Natural killer cell (primary cell): ENCODE results near the gene ARID1A. TPM values are rescaled to one million over a fixed set of nuclear protein-coding genes. Genes with fewer than 3 reads are reported as not detected.

Experiments
- ATAC-seq, 3 donors: fragments of 150-1000 bp in 2 of 3; fragments of 200-7000 bp in 1 of 3; cut with Tn5 transposase; 1 replicate in 1 of 3; 2 replicates in 2 of 3; pipeline ENCODE4 v1.10.0; 2021; ENCODE audit warnings: mild to moderate bottlenecking in 2 of 3, moderate library complexity in 2 of 3
- DNase-seq, 2 donors: peaks; one replicate each; pipeline versions ENCODE4 v3.0.0 to v3.0.0-alpha.2; 2013 to 2021; ENCODE audit warnings: mixed read lengths in 1 of 2
- H3K27ac ChIP-seq: one replicate; pipeline ENCODE4 v1.5.1; 2013; ENCODE audit warnings: mild to moderate bottlenecking, low read length
- H3K27me3 ChIP-seq: one replicate; pipeline ENCODE4 v1.6.1; 2013; ENCODE audit warnings: low read length; ENCODE audit not compliant: control insufficient read depth, insufficient read depth
- H3K36me3 ChIP-seq: one replicate; pipeline ENCODE4 v1.6.1; 2013; ENCODE audit warnings: low read length; ENCODE audit not compliant: control insufficient read depth, insufficient read depth
- H3K4me1 ChIP-seq: one replicate; pipeline ENCODE4 v1.6.1; 2013; ENCODE audit warnings: low read length; ENCODE audit not compliant: control insufficient read depth, insufficient read depth
- H3K4me3 ChIP-seq: one replicate; pipeline ENCODE4 v1.5.1; 2013; ENCODE audit warnings: low read length
- H3K9me3 ChIP-seq: one replicate; pipeline ENCODE4 v1.6.1; 2013; ENCODE audit warnings: low read length; ENCODE audit not compliant: control insufficient read depth, insufficient read depth
- H3K27ac Mint-ChIP-seq, 2 donors: one replicate each; pipeline ENCODE4 v1.8.0; 2022; ENCODE audit warnings: mild to moderate bottlenecking in 2 of 2, mixed read lengths in 2 of 2, moderate library complexity in 1 of 2
- H3K27me3 Mint-ChIP-seq, 2 donors: one replicate each; pipeline ENCODE4 v1.8.0; 2022; ENCODE audit warnings: low read depth in 2 of 2, mixed read lengths in 2 of 2
- H3K36me3 Mint-ChIP-seq: one replicate; pipeline ENCODE4 v1.8.0; 2022; ENCODE audit warnings: mixed read lengths
- H3K4me1 Mint-ChIP-seq, 2 donors: one replicate each; pipeline ENCODE4 v1.8.0; 2022; ENCODE audit warnings: mixed read lengths in 2 of 2
- H3K4me3 Mint-ChIP-seq: one replicate; pipeline ENCODE4 v1.8.0; 2022; ENCODE audit warnings: mild to moderate bottlenecking, moderate library complexity, mixed read lengths
- H3K9me3 Mint-ChIP-seq, 2 donors: one replicate each; pipeline ENCODE4 v1.8.0; 2022; ENCODE audit warnings: mixed read lengths in 2 of 2
- CTCF ChIP-seq: fragments of 200-600 bp; IDR thresholded peaks from one replicate; pipeline ENCODE4 v1.8.0; 2022; ENCODE audit warnings: antibody characterized with exemption
- WGBS: methylation state at CpG from one replicate; pipeline ENCODE4 v1.1.7; 2013; ENCODE audit warnings: missing lambda C conversion rate; ENCODE audit not compliant: insufficient coverage; 5-methylcytosine and 5-hydroxymethylcytosine counted together
- intact Hi-C: fragments of 100-400 bp; cut with micrococcal nuclease; formaldehyde crosslinking; loops from one replicate; pipeline ENCODE4 v1.14.2; 2022
- total RNA-seq, 4 donors: library from RNA; stranded (reverse); fragments of 120-200 nt in 1 of 4; gene quantifications; one replicate each; pipeline versions ENCODE4 v1.2.3 to v1.2.4, GENCODE V29; 2013 to 2022

ARID1A gene
- total RNA-seq, 3 donors from 2014 or later (not counting 1 experiment from before 2014, with no cell fraction given) = 199 to 214 (median 202) TPM

GRCh38 chr1:26789612-26789865 lies 93.7 kb downstream of the ARID1A start:
- Mint-ChIP-seq H3K27ac (peak overlapping the region; percentile 100), H3K4me3 (peak overlapping the region; percentile 100), H3K36me3 (peaks cover 16% of the 10 kb centered on the region), H3K4me1 (peaks cover 70 to 74% of the 10 kb centered on the region in 2 donors), H3K9me3 (no peaks in the 10 kb centered on the region), H3K27me3 (no peaks in the 10 kb centered on the region)
- 59% methylated on average over 3 of the region's 3 CpGs for WGBS
- ATAC-seq (no peak), DNase-seq (no peak)
- peaks cover 55% of the 10 kb centered on the region for H3K4me1 ChIP-seq
- no peaks in the 10 kb centered on the region for H3K27me3 ChIP-seq
- H3K9me3 ChIP-seq = no peaks in the 10 kb centered on the region
- H3K27ac ChIP-seq = peak overlapping the region; percentile 96
- intact Hi-C loops = loop anchor here (1.0 to 10.0 kb wide), 6 partner anchors 43 to 415 kb away; partner anchors contain the start of gene ZNF683
- TF ChIP-seq CTCF = no peak
- H3K4me3 ChIP-seq = no peak overlapping the region
- H3K36me3 ChIP-seq = peaks cover 7% of the 10 kb centered on the region

GRCh38 chr1:26789931-26790330 lies 94.1 kb downstream of the ARID1A start:
- peak in 1 of 2 donors; percentile 24 for DNase-seq
- H3K4me3 ChIP-seq = no peak overlapping the region
- H3K27me3 ChIP-seq = no peaks in the 10 kb centered on the region
- Mint-ChIP-seq H3K27me3 (no peaks in the 10 kb centered on the region), H3K27ac (peak overlapping the region; percentile 100), H3K4me1 (peaks cover 66 to 70% of the 10 kb centered on the region in 2 donors), H3K4me3 (peak overlapping the region; percentile 42), H3K36me3 (peaks cover 20% of the 10 kb centered on the region), H3K9me3 (no peaks in the 10 kb centered on the region)
- H3K27ac ChIP-seq = no peak overlapping the region
- WGBS = 54% methylated on average over 3 of the region's 4 CpGs
- H3K36me3 ChIP-seq = peaks cover 11% of the 10 kb centered on the region
- intact Hi-C loops = loop anchor here (1.0 to 10.0 kb wide), 6 partner anchors 43 to 415 kb away; partner anchors contain the start of gene ZNF683
- peaks cover 52% of the 10 kb centered on the region for H3K4me1 ChIP-seq
- ATAC-seq = no peak
- TF ChIP-seq CTCF = no peak
- H3K9me3 ChIP-seq = no peaks in the 10 kb centered on the region

DNA sequence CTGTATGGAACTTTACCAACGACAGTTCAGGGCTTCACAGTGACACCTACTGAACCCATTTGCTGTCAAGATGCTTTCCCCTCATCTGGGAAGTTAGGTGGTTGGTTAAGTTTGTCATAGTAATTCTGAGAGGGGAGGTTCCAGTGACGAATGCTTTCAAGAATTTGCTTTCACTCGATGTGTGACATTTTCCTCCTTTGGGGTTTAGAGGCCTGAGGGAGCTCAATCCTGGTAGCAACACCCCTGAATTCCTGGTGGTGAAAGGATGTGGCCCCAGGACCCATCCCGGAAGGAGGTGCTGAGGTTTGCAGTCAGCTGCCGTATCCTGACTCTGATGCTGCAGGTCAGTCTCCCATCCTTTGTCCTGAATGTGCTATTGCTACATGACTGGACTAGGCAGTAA lies 94.7 kb downstream of the ARID1A start:
- Mint-ChIP-seq H3K9me3 (no peaks in the 10 kb centered on the region), H3K36me3 (peaks cover 23% of the 10 kb centered on the region), H3K27ac (peak overlapping the region; percentile 100), H3K4me3 (peak overlapping the region; percentile 42), H3K4me1 (peaks cover 60 to 64% of the 10 kb centered on the region in 2 donors), H3K27me3 (no peaks in the 10 kb centered on the region)
- Histone ChIP-seq H3K4me3 (no peak overlapping the region), H3K27ac (no peak overlapping the region), H3K36me3 (peaks cover 14% of the 10 kb centered on the region), H3K27me3 (no peaks in the 10 kb centered on the region), H3K9me3 (no peaks in the 10 kb centered on the region), H3K4me1 (peaks cover 47% of the 10 kb centered on the region)
- 40% methylated on average over 5 of the region's 5 CpGs for WGBS
- ATAC-seq = no peak
- TF ChIP-seq CTCF = no peak
- intact Hi-C loops = no loop called here
- DNase-seq = peak in 1 of 2 donors; percentile 48

DNA sequence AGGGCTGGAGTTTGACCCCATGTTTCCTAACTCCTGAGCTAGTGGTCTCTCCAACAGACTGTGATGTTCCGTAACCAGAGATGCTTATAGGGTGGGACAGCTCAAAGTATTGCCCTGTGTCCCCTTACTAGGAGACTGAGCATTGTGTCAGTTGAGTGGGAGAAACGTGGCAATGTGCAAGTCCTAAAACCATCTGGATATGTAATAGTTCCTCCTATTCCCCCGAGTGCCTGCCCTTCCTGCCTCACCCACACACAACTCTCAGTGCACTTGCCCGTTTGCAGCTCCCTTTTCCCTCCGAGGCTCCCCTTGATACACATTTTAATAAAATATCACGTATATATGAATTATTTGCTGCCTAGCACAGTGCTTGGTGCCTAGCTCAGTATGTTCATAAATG lies 95.3 kb downstream of the ARID1A start:
- H3K27me3 ChIP-seq = no peaks in the 10 kb centered on the region
- Mint-ChIP-seq H3K27me3 (no peaks in the 10 kb centered on the region), H3K36me3 (peaks cover 23% of the 10 kb centered on the region), H3K9me3 (no peaks in the 10 kb centered on the region), H3K27ac (peak overlapping the region; percentile 100), H3K4me1 (peaks cover 54 to 58% of the 10 kb centered on the region in 2 donors), H3K4me3 (peak overlapping the region; percentile 53)
- no peak overlapping the region for H3K4me3 ChIP-seq
- no peak for DNase-seq
- no peak for ATAC-seq
- 77% methylated on average over 4 of the region's 6 CpGs for WGBS
- no peaks in the 10 kb centered on the region for H3K9me3 ChIP-seq
- TF ChIP-seq CTCF = no peak
- peaks cover 14% of the 10 kb centered on the region for H3K36me3 ChIP-seq
- H3K27ac ChIP-seq = no peak overlapping the region
- intact Hi-C loops = no loop called here
- H3K4me1 ChIP-seq = peaks cover 41% of the 10 kb centered on the region
